Measurements from ENCODE around the gene ADGRB3.

DNA sequence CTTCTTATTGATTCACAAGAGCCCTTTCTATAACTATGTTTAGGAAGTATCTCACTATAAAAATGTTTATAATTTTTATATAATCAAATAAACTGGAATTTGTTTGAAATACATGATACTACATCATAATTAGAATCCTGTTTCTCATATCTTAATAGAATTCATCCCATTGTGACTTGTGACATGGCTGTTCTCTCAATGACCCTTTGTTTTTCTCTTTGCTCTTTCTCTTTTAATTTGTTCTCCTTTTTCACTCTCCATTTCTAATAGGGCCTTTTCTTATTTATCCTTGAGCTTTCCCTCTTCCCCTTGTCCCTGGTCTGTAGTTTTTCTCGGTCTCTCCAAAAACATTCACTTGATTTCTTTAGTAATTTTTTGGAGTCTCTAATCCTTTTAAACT, 111.3 kb downstream of the ADGRB3 start:
- TF ChIP-seq GATA2 (IDR thresholded peaks at IDR 0.05; ENCODE audit: low read depth, low read length) (no peak), GATA3 (IDR thresholded peaks at IDR 0.05; ENCODE audit: low read depth, low read length) (no peak)

All from SH-SY5Y (cell line).